Stimulated activated CD8-positive, alpha-beta memory T cell treated with anti-CD3 and anti-CD28 coated beads, Interleukin-7, amount 100 ng/mL, for 48 hours (primary cell): Measurements from ENCODE around the gene TDRD12.
"Not testable (repeated sequence)": the region's sequence is repeated elsewhere in the genome, so short reads cannot be mapped to it uniquely, and the experiment has no call there.

ENCODE experiments used
- DNase-seq, 2 donors: peaks; one replicate each; pipeline ENCODE4 v3.0.0-alpha.2; 2020; ENCODE audit warnings: low read depth in 1 of 2; ENCODE audit errors: extremely low read depth in 1 of 2

The TDRD12 gene

DNA sequence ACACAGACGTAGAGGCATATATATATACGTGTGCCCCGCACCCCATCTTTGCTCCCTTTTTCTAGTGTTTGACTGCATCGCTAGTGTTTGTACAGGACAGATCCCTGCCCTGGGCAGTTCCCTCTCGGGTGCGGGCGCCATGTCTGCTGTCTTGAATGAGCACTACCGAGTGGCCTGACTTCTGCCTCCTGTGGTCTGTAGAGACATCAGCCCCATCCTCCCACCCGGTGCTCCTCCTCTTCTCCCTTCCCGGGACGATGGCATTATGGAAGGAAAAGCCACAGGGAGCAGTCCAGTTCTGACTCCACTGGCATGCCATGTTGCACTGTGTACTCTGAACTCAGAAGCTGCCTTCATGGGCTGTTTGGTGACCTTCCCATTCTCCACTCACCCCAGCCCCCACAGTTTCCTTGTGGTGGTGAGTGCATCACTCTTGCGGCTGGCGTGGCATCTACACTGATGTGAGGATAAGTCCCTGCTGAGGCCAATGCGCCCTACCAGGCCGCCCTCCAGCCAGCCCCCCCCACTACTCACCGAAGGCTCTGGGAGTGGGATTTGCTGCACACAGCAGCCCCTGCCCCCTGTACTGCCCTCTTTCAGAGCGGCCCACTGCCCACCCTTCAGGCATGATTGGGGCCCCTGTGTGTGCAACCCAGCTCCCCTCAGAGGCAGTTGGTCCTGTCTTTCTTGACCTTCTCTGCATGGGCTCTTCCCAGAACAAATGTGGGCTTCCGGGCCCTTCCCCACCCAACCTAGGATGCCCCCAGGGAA lies 25.2 kb downstream of the TDRD12 start:
- no peak for DNase-seq

DNA sequence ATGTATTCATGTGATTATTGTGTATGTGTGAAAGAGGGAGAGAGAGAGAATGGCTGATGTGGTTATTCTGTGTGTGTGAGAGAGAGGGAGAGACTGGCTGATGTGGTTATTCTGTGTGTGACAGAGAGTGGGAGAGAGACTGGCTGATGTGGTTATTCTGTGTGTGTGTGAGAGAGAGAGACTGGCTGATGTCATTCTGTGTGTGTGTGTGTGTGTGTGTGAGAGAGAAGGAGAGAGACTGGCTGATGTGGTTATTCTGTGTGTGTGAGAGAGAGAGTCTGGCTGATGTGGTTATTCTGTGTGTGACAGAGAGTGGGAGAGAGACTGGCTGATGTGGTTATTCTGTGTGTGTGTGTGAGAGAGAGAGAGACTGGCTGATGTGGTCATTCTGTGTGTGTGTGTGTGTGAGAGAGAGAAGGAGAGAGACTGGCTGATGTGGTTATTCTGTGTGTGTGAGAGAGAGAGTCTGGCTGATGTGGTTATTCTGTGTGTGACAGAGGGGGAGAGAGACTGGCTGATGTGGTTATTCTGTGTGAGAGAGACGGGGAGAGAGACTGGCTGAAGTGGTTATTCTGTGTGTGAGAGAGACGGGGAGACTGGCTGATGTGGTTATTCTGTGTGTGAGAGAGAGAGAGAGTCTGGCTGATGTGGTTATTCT lies 26.2 kb downstream of the TDRD12 start:
- DNase-seq, result not testable (repeated sequence)

DNA sequence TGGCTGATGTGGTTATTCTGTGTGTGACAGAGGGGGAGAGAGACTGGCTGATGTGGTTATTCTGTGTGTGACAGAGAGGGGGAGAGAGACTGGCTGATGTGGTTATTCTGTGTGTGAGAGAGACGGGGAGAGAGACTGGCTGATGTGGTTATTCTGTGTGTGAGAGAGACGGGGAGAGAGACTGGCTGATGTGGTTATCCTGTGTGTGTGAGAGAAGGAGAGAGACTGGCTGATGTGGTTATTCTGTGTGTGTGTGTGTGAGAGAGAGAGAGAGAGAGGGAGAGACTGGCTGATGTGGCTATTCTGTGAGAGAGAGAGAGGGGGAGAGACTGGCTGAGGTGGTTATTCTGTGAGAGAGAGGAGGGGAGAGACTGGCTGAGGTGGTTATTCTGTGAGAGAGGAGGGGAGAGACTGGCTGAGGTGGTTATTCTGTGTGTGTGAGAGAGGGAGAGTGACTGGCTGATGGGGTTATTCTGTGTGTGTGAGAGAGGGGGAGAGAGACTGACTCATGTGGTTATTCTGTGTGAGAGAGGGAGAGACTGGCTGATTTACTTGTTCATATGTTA lies 27.1 kb downstream of the TDRD12 start:
- DNase-seq, result not testable (repeated sequence)

DNA sequence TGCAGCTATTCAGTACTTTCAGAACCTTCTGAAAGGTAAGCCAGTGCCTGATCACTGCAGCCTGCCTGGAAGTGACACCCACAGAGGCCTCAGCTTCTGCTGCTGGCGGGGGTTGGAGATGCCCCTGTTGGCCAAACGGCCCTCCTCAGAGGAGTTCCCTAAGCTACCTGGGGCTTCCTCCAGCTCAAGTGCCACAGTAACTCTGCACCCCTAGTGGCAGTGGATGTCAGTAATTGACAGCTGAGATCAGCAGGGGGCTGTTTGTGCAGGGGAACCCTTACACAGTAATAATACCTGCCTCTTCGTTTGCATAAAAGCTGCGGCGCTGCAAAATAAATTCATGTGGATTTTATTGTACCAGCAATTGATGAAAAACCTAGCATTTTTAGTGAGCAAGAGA lies 28.9 kb downstream of the TDRD12 start:
- DNase-seq, result no peak

DNA sequence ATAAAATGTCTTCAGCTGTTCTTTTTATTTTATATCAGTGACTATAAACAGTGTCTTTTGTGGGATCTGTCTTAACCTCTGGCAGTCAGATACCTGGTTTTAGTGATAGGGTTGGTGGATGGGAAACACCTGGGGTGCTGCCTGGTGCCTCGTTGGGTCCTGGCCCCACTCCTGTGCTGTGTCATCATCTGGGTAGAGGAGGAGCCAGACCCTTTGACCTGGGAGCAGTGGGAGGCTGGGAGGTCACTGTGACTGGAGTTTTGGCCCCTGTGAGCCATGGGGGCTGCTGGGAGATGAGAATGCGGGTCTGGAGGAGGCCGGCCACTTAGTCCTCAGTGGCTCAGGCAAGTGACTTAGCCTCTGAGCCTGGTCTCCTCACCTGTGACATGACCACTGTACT lies 29.4 kb downstream of the TDRD12 start:
- no peak for DNase-seq

DNA sequence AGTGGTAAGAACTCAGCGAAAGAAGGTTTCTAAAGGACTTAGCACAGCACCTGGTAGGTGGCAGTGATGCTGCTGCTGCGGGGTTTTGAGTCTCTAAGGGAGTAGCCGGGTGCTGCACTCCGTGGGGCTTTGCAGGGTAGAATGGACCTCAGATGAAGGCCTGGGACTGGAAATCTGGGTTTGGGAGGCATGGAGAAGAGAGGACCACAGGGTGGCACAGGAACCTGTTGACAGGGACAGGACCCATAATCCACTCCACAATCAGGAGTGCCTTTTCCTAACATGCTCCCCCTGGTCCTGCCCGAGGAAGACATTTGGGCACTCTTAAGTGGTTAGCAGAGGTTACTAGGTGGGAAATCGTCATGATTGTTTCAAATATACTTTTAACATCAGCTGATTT lies 29.8 kb downstream of the TDRD12 start:
- no peak for DNase-seq

DNA sequence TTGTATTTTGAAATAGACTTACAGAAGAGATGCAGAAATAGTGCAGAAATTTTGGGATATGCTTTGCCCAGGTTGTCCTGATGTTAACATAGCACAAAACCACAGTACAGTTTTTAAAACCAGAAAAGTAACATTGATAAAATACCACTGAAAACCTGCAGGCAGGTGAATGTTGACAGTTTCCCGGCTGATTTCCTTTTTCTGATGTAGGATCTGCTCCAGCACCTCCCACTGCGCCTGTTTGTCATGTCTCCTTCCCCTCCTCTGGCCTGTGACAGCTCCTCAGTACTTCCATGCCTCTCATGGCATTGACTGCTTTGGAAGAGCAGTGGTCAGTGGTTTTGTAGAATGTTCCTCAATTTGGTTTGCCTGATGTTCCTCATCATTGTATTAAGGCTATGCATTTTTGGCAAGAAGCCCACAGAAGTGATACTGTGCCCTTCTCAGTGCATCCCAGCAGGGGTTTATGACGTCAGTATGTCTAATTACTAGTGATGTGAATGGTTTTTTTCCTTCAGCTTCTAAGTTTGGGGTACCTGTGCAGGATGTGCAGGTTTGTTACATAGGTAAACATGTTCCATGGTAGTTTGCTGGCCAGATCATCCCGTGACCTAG lies 31.0 kb downstream of the TDRD12 start:
- no peak for DNase-seq

DNA sequence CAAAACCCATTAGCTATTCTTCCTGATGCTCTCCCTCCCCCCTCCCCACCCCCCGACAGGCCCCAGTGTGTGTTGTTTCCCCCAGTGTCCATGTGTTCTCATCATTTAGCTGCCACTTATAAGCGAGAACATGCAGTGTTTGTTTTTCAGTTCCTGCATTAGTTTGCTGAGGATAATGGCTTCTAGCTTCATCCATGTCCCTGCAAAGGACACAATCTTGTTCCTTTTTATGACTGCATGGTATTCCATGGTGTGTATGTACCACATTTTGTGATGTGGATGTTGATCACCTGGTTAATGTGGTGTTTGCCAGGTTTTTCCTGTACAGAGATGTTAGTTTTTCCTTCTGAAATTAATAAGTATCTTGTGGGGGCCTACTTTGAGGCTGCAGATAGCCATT lies 31.5 kb downstream of the TDRD12 start:
- DNase-seq, result no peak

DNA sequence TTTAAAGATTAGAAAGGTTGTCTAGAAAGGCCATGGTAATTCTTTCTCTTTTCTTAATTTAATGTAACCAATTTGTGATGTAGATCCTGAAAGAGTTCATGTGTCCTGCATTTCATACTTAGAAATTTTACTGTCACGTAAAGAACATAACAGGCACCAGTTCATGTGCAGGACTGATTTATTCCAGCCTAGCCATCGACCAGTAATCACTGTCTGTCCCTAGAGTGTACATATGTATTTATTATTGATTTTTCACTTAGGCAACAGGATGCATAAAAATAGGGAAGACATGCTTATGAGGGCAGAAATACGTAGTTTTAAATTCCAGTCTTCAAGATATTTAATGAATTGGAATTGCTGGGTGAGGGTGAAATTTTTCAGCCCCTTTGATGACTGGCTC lies 37.6 kb downstream of the TDRD12 start:
- DNase-seq, result no peak

DNA sequence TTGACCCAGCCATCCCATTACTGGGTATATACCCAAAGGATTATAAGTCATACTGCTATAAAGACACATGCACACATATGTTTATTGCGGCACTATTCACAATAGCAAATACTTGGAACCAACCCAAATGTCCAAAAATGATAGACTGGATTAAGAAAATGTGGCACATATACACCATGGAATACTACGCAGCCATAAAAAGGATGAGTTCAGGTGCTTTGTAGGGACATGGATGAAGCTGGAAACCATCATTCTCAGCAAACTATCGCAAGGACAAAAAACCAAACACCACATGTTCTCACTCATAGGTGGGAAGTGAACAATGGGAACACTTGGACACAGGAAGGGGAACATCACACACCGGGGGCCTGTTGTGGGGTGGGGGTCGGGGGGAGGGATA lies 45.8 kb downstream of the TDRD12 start:
- DNase-seq, result not testable (repeated sequence)

DNA sequence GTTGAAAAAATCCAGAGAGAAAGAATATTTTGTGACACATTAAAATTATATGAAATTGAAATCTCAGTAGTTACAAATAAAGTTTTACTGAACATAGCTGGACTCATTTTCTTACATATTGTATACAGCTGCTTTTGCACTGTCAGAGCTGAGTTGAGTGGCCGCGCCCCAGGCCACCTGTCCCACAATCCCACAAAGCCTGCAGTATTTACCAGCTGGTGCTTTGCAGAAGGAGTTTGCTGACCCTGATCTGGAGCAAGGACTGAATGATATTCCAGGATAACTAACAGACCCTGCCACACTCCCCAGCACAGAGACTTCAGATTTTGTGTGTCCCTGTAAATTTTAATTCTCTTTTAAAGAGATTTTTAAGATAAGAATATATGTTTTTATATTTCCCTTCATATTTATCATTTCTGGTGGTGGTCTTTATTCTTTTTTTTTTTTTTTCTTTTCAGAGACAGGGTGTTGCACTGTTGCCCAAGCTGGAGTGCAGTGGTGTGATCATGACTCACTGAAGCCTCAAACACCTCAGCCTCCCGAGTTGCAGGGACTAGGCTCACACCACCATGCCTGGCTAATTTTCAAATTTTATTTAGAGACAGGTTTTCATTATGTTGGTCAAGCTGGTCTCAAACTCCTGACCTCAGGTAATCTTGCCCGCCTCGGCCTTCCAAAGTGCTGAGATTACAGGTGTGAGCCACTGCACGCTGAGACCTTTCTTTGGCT lies 48.5 kb downstream of the TDRD12 start:
- no peak for DNase-seq

DNA sequence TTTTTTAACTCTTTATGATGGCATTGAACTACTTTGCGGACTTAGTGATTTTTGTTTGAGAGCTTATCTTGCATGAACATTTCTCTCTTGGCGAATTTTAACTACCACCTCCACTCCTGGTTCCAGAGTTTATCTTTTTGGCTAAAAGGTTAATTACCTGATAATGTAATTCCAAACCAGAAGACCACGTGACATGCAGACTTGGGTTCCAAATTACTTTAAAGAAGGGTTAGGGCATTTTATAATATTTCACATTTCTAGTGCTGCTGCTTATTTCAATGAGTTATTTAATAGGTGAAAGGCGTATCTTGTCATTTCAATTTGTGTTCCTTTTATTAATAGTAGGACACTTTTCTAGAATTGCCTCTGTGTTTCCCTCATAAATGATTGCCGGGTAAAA lies 52.0 kb downstream of the TDRD12 start:
- DNase-seq, result no peak

DNA sequence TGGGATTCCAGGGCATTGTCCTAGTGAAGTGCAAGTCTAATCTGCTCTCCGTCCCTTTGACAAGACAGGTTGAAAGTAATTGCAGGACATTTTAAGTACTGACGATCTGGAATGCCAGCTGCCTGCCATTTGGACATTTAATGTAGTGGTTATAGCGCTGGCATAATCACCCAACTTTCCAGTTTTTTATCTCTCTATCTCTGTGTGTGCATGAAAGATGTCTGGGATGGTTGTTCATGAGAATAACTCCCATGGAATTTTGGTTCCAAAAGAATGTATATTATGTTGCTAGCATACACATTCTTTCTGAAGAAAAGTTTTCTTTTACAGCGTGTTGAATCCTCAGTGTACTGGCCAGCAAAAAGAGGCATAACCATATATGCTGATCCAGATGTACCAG lies 53.6 kb downstream of the TDRD12 start:
- no peak for DNase-seq

DNA sequence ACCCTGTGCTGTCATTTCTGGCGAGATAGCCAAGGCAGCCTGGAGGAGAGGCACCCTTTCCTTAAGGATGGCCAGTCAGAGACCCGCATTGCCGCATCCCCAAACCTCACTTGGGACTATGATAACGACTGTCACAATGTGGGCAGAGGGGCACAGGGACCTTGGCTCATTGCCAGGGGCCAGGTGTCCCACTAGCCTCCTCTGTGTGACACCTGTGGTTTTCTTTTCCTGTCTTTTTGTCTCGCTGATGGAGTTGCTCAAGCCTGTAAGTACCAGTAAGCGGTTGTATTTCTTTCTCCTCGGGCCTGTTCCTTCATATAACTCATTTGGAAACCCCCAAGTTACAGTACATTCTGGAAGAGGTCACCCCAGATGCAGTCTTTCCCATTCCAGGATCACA lies 59.5 kb downstream of the TDRD12 start:
- DNase-seq, result no peak

DNA sequence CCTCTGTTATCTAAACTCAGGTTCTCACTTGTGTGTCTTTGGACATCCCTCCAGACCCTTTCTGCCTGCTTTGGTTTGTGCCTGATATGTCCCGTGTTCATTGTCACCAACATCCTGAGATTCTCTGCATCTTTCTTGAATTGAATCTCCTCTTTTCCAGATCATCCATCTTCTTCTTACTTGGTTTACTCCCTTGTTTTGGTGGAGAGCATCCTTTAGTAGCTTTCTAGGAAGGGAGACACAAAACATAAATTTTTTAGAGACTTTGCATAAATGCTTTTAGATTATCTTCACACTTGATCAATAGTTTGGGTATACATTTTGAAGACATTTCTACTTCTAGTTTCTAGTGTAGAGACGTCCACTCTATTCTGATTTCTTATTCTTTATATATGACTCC lies 61.7 kb downstream of the TDRD12 start:
- no peak for DNase-seq

DNA sequence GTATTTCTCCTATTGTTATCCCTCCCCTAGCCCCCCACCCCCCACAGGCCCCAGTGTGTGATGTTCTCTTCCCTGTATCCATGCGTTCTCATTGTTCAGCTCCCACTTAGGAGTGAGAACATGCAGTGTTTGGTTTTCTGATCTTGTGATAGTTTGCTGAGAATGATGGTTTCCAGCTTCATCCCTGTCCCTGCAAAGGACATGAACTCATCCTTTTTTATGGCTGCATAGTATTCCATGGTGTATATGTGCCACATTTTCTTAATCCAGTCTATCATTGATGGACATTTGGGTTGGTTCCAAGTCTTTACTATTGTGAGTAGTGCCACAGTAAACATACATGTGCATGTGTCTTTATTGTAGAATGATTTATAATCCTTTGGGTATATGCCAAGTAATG lies 62.5 kb downstream of the TDRD12 start:
- DNase-seq, result not testable (repeated sequence)

DNA sequence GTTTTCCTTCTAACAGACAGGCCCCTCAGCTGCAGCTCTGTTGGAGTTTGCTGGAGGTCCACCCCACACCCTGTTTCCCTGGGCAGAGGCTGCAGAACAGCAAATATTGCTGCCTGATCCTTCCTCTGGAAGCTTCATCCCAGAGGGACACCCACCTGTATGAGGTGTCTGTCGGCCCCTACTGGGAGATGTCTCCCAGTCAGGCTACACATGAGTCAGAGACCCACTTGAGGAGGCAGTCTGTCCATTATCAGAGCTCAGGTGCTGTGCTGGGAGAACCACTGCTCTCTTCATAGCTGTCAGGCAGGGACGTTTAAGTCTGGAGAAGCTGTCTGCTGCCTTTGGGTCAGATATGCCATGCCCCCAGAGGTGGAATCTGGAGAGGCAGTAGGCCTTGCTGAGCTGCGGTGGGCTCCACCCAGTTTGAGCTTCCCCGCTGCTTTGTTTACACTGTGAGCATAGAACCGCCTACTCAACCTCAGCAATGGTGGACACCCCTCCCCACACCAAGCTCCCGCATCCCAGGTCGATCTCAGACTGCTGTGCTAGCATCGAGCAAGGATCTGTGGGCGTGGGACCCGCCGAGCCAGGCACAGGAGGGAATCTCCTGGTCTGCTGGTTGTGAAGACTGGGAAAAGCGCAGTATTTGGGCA lies 67.7 kb downstream of the TDRD12 start:
- not testable (repeated sequence) for DNase-seq

DNA sequence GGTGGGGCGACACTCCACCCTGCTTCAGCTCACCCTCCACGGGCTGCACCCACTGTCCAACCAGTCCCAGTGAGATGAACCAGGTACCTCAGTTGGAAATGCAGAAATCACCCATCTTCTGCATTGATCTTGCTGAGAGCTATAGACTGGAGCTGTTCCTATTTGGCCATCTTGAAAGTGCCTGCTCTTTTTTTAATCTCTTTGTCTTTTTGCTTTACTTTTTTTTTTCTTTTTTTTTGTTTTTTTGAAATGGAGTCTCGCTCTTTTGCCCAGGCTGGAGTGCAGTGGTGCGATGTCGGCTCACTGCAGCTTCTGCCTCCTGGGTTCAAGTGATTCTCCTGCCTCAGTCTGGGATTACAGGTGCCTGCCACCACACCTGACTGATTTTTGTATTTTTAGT lies 68.3 kb downstream of the TDRD12 start:
- DNase-seq, result not testable (repeated sequence)

DNA sequence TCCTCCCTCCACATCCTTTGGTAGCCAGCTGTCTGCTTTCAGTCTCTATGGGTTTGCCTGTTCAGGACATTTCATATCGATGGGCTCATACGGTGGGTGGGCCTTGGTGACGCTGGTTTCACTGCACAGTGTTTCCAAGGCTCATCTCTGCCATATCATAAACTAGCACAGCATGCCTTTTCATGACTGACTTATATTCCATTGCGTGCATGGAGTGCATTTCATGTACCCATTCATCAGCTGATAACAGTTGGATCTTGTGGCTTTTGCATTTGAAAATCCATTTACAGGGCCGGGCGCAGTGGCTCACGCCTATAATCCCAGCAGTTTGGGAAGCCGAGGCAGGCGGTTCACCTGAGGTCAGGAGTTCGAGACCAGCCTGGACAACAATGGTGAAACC lies 69.9 kb downstream of the TDRD12 start:
- no peak for DNase-seq

DNA sequence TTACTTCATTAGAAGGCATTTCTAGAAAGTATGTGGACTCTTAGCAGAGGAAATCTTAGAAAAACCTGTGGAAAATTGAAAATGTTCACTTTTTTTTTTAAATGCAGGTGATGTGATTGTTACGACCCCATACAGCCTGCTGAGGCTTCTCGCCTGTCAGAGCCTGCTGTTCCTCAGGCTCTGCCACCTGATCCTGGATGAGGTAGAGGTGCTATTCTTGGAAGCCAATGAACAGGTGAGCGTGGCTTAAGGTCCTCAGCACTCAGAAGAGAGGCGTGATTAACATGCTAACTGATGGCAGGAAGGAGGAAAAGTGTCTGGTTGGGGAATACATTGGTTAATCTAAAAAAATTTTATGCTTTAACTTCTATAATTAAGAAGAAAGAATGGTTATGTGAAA lies 78.6 kb downstream of the TDRD12 start:
- no peak for DNase-seq

DNA sequence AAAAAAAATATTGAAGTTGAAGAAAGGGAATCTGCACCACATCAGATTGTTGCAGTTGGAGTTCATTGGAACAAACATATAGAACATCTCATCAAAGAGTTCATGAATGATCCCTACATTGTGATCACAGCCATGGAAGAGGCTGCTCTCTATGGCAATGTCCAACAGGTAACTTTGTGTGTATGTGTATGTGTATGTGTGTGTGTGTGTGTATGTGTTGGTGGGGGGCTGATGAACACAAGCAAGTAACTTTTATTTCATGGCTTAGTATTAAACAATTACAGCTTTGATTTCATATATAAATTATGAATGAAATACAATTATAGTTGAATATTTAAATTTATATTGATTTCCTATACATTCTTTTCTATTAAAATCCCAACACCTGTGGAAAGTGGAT lies 80.6 kb downstream of the TDRD12 start:
- DNase-seq, result no peak
